Measurements from ENCODE around the gene PIGS.

PIGS gene

GRCh38 chr17:28551421-28552175 is 19.7 kb downstream of the PIGS start:
- WGBS (ENCODE audit: insufficient coverage, insufficient read length), result no CpG with 5 or more reads among the region's 10 CpGs
- H3K27me3 ChIP-seq (ENCODE audit: control insufficient read depth, insufficient read depth, low read length), result no peaks in the 10 kb centered on the region
- H3K27ac ChIP-seq (ENCODE audit: low read length), result no peak overlapping the region
- H3K9me3 ChIP-seq (ENCODE audit: control insufficient read depth, insufficient read depth, low read length), result no peaks in the 10 kb centered on the region
- peaks cover 16% of the 10 kb centered on the region for H3K36me3 ChIP-seq (ENCODE audit: control insufficient read depth, insufficient read depth, low read length)
- DNase-seq (ENCODE audit: low read depth, low spot score), result no peak
- H3K4me1 ChIP-seq (ENCODE audit: control insufficient read depth, insufficient read depth, low read length), result peaks cover 1% of the 10 kb centered on the region; the same call in 1 of the 2 replicates
- peak overlapping the region; percentile 60; the same call in 1 of the 2 replicates for H3K4me3 ChIP-seq (ENCODE audit: low read length)

- H3K9me3 ChIP-seq (ENCODE audit: control insufficient read depth, insufficient read depth, low read length), result no peaks in the 10 kb centered on the region
- no peaks in the 10 kb centered on the region for H3K27me3 ChIP-seq (ENCODE audit: control insufficient read depth, insufficient read depth, low read length)
- DNase-seq (ENCODE audit: low read depth, low spot score), result no peak
- WGBS (ENCODE audit: insufficient coverage, insufficient read length), result no CpG with 5 or more reads among the region's 1 CpG
- H3K36me3 ChIP-seq (ENCODE audit: control insufficient read depth, insufficient read depth, low read length), result peaks cover 14% of the 10 kb centered on the region
- H3K27ac ChIP-seq (ENCODE audit: low read length), result no peak overlapping the region
- peaks cover 1% of the 10 kb centered on the region; the same call in 1 of the 2 replicates for H3K4me1 ChIP-seq (ENCODE audit: control insufficient read depth, insufficient read depth, low read length)
- no peak overlapping the region for H3K4me3 ChIP-seq (ENCODE audit: low read length)
Observed at GRCh38 chr17:28550858-28551257, 20.5 kb downstream of the PIGS start.

- H3K27me3 ChIP-seq (ENCODE audit: control insufficient read depth, insufficient read depth, low read length), result no peaks in the 10 kb centered on the region
- H3K27ac ChIP-seq (ENCODE audit: low read length), result no peak overlapping the region
- no peak overlapping the region for H3K4me3 ChIP-seq (ENCODE audit: low read length)
- DNase-seq (ENCODE audit: low read depth, low spot score), result no peak
- no peaks in the 10 kb centered on the region for H3K9me3 ChIP-seq (ENCODE audit: control insufficient read depth, insufficient read depth, low read length)
- H3K4me1 ChIP-seq (ENCODE audit: control insufficient read depth, insufficient read depth, low read length), result peaks cover 3% of the 10 kb centered on the region
- WGBS (ENCODE audit: insufficient coverage, insufficient read length), result no CpG with 5 or more reads among the region's 3 CpGs
- peaks cover 10% of the 10 kb centered on the region for H3K36me3 ChIP-seq (ENCODE audit: control insufficient read depth, insufficient read depth, low read length)
Observed at GRCh38 chr17:28549236-28550132, 21.8 kb downstream of the PIGS start.

- Histone ChIP-seq H3K4me1 (ENCODE audit: control insufficient read depth, insufficient read depth, low read length) (peaks cover 3% of the 10 kb centered on the region), H3K9me3 (ENCODE audit: control insufficient read depth, insufficient read depth, low read length) (no peaks in the 10 kb centered on the region), H3K27ac (ENCODE audit: low read length) (no peak overlapping the region)
Observed at GRCh38 chr17:28548417-28549130, 22.8 kb downstream of the PIGS start.

GRCh38 chr17:28547623-28548416 is 23.5 kb downstream of the PIGS start:
- DNase-seq (ENCODE audit: low read depth, low spot score), result peak; percentile 77
- no peak overlapping the region for H3K27ac ChIP-seq (ENCODE audit: low read length)
- H3K4me1 ChIP-seq (ENCODE audit: control insufficient read depth, insufficient read depth, low read length), result peaks cover 3% of the 10 kb centered on the region
- no peaks in the 10 kb centered on the region for H3K9me3 ChIP-seq (ENCODE audit: control insufficient read depth, insufficient read depth, low read length)
- H3K4me3 ChIP-seq (ENCODE audit: low read length), result no peak overlapping the region
- H3K27me3 ChIP-seq (ENCODE audit: control insufficient read depth, insufficient read depth, low read length), result no peaks in the 10 kb centered on the region
- no CpG with 5 or more reads among the region's 26 CpGs for WGBS (ENCODE audit: insufficient coverage, insufficient read length)
- H3K36me3 ChIP-seq (ENCODE audit: control insufficient read depth, insufficient read depth, low read length), result peaks cover 5% of the 10 kb centered on the region

More at GRCh38 chr17:28548417-28549130, 22.8 kb downstream of the PIGS start:
- no peak overlapping the region for H3K4me3 ChIP-seq (ENCODE audit: low read length)
- no peaks in the 10 kb centered on the region for H3K27me3 ChIP-seq (ENCODE audit: control insufficient read depth, insufficient read depth, low read length)
- DNase-seq (ENCODE audit: low read depth, low spot score), result no peak
- no CpG with 5 or more reads among the region's 6 CpGs for WGBS (ENCODE audit: insufficient coverage, insufficient read length)
- peaks cover 5% of the 10 kb centered on the region for H3K36me3 ChIP-seq (ENCODE audit: control insufficient read depth, insufficient read depth, low read length)

- DNase-seq (ENCODE audit: low read depth, low spot score), result no peak
- Histone ChIP-seq H3K9me3 (ENCODE audit: control insufficient read depth, insufficient read depth, low read length) (no peaks in the 10 kb centered on the region), H3K4me3 (ENCODE audit: low read length) (no peak overlapping the region), H3K27ac (ENCODE audit: low read length) (no peak overlapping the region), H3K4me1 (ENCODE audit: control insufficient read depth, insufficient read depth, low read length) (peaks cover 3% of the 10 kb centered on the region), H3K36me3 (ENCODE audit: control insufficient read depth, insufficient read depth, low read length) (peaks cover 5% of the 10 kb centered on the region), H3K27me3 (ENCODE audit: control insufficient read depth, insufficient read depth, low read length) (no peaks in the 10 kb centered on the region)
- WGBS (ENCODE audit: insufficient coverage, insufficient read length), result no CpG with 5 or more reads among the region's 14 CpGs
Observed at GRCh38 chr17:28547096-28547622, 24.2 kb downstream of the PIGS start.

GRCh38 chr17:28545787-28546415 is 25.4 kb downstream of the PIGS start:
- no CpG with 5 or more reads among the region's 6 CpGs for WGBS (ENCODE audit: insufficient coverage, insufficient read length)
- peaks cover 3% of the 10 kb centered on the region for H3K4me1 ChIP-seq (ENCODE audit: control insufficient read depth, insufficient read depth, low read length)
- no peak for DNase-seq (ENCODE audit: low read depth, low spot score)

GRCh38 chr17:28545141-28545503 is 26.2 kb downstream of the PIGS start:
- Histone ChIP-seq H3K4me1 (ENCODE audit: control insufficient read depth, insufficient read depth, low read length) (peaks cover 3% of the 10 kb centered on the region), H3K4me3 (ENCODE audit: low read length) (no peak overlapping the region), H3K27me3 (ENCODE audit: control insufficient read depth, insufficient read depth, low read length) (no peaks in the 10 kb centered on the region), H3K9me3 (ENCODE audit: control insufficient read depth, insufficient read depth, low read length) (no peaks in the 10 kb centered on the region), H3K36me3 (ENCODE audit: control insufficient read depth, insufficient read depth, low read length) (peaks cover 5% of the 10 kb centered on the region), H3K27ac (ENCODE audit: low read length) (no peak overlapping the region)
- WGBS (ENCODE audit: insufficient coverage, insufficient read length), result no CpG with 5 or more reads among the region's 2 CpGs
- DNase-seq (ENCODE audit: low read depth, low spot score), result no peak

More at GRCh38 chr17:28545787-28546415, 25.4 kb downstream of the PIGS start:
- Histone ChIP-seq H3K36me3 (ENCODE audit: control insufficient read depth, insufficient read depth, low read length) (peaks cover 5% of the 10 kb centered on the region), H3K9me3 (ENCODE audit: control insufficient read depth, insufficient read depth, low read length) (no peaks in the 10 kb centered on the region), H3K4me3 (ENCODE audit: low read length) (no peak overlapping the region), H3K27ac (ENCODE audit: low read length) (no peak overlapping the region), H3K27me3 (ENCODE audit: control insufficient read depth, insufficient read depth, low read length) (no peaks in the 10 kb centered on the region)

- Histone ChIP-seq H3K4me1 (ENCODE audit: control insufficient read depth, insufficient read depth, low read length) (peaks cover 3% of the 10 kb centered on the region), H3K36me3 (ENCODE audit: control insufficient read depth, insufficient read depth, low read length) (peaks cover 5% of the 10 kb centered on the region), H3K27ac (ENCODE audit: low read length) (no peak overlapping the region), H3K9me3 (ENCODE audit: control insufficient read depth, insufficient read depth, low read length) (no peaks in the 10 kb centered on the region), H3K4me3 (ENCODE audit: low read length) (no peak overlapping the region), H3K27me3 (ENCODE audit: control insufficient read depth, insufficient read depth, low read length) (no peaks in the 10 kb centered on the region)
- DNase-seq (ENCODE audit: low read depth, low spot score), result no peak
- no CpG with 5 or more reads among the region's 4 CpGs for WGBS (ENCODE audit: insufficient coverage, insufficient read length)
Observed at GRCh38 chr17:28544402-28545140, 26.8 kb downstream of the PIGS start.

Measured in iPS DF 6.9 (cell line).